ENCODE data around the gene ZMYM1.
A peak's percentile ranks its signal among the peaks of the same experiment; 100 is the strongest.

ZMYM1 gene

DNA sequence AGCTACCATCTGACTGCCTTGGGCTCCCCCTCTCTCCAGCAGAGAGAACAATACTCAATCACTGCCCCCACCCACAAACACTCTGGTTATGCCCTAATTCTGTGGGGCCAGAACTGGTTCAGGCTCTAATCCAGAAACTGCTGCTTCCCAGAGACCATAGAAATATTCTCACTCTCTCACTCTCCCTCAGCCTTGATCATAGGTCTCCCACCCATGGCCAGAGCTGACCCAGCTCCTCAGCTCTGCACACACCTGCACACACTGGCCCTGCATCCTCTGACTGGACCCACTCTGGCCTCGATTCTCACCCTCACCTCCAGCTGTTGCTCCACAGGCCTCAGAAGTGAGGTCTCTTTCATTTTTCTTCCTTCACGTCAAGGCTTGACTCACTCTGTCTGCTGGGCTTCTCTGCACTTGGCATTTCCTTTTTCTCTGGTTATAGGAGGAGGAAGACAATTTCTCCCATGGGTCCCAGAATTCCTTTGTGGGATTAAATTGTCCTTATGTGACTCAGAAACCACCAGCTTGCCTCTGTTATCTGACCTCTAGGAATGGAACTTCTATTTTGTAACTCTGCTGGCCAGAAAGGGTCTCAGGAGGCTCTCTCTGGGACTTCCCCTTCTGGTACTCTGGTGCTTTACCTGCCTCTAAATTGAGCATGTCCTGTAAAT, 31.9 kb upstream of the ZMYM1 start:
- no peak for TF ChIP-seq ZC3H10 (CRISPR knock-in tag; IDR thresholded peaks at IDR 0.05)
- TF ChIP-seq, protein P1, sequence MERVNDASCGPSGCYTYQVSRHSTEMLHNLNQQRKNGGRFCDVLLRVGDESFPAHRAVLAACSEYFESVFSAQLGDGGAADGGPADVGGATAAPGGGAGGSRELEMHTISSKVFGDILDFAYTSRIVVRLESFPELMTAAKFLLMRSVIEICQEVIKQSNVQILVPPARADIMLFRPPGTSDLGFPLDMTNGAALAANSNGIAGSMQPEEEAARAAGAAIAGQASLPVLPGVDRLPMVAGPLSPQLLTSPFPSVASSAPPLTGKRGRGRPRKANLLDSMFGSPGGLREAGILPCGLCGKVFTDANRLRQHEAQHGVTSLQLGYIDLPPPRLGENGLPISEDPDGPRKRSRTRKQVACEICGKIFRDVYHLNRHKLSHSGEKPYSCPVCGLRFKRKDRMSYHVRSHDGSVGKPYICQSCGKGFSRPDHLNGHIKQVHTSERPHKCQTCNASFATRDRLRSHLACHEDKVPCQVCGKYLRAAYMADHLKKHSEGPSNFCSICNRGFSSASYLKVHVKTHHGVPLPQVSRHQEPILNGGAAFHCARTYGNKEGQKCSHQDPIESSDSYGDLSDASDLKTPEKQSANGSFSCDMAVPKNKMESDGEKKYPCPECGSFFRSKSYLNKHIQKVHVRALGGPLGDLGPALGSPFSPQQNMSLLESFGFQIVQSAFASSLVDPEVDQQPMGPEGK (CRISPR knock-in tag; IDR thresholded peaks at IDR 0.05; ENCODE audit: borderline replicate concordance): no peak
- TF ChIP-seq ZNF70 (CRISPR knock-in tag; IDR thresholded peaks at IDR 0.05): no peak
- no peak for TF ChIP-seq SNAI2 (CRISPR knock-in tag; IDR thresholded peaks at IDR 0.05)
- TF ChIP-seq, protein P2, sequence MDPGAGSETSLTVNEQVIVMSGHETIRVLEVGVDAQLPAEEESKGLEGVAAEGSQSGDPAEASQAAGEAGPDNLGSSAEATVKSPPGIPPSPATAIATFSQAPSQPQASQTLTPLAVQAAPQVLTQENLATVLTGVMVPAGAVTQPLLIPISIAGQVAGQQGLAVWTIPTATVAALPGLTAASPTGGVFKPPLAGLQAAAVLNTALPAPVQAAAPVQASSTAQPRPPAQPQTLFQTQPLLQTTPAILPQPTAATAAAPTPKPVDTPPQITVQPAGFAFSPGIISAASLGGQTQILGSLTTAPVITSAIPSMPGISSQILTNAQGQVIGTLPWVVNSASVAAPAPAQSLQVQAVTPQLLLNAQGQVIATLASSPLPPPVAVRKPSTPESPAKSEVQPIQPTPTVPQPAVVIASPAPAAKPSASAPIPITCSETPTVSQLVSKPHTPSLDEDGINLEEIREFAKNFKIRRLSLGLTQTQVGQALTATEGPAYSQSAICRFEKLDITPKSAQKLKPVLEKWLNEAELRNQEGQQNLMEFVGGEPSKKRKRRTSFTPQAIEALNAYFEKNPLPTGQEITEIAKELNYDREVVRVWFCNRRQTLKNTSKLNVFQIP (CRISPR knock-in tag; IDR thresholded peaks at IDR 0.05; ENCODE audit: borderline replicate concordance, low read depth): no peak
- TF ChIP-seq GLIS3 (CRISPR knock-in tag; IDR thresholded peaks at IDR 0.05): no peak
- TF ChIP-seq PPARA (CRISPR knock-in tag; IDR thresholded peaks at IDR 0.05; ENCODE audit: borderline replicate concordance): no peak
- TF ChIP-seq, protein P3, sequence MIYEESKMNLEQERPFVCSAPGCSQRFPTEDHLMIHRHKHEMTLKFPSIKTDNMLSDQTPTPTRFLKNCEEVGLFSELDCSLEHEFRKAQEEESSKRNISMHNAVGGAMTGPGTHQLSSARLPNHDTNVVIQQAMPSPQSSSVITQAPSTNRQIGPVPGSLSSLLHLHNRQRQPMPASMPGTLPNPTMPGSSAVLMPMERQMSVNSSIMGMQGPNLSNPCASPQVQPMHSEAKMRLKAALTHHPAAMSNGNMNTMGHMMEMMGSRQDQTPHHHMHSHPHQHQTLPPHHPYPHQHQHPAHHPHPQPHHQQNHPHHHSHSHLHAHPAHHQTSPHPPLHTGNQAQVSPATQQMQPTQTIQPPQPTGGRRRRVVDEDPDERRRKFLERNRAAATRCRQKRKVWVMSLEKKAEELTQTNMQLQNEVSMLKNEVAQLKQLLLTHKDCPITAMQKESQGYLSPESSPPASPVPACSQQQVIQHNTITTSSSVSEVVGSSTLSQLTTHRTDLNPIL (CRISPR knock-in tag; IDR thresholded peaks at IDR 0.05; ENCODE audit: low read depth): no peak
- no peak for TF ChIP-seq BACH2 (CRISPR knock-in tag; IDR thresholded peaks at IDR 0.05; ENCODE audit: borderline replicate concordance)
- TF ChIP-seq ESRRG (CRISPR knock-in tag; IDR thresholded peaks at IDR 0.05): no peak
- TF ChIP-seq ISL1 (CRISPR knock-in tag; IDR thresholded peaks at IDR 0.05): no peak
- no peak for TF ChIP-seq CSDC2 (CRISPR knock-in tag; IDR thresholded peaks at IDR 0.05)
- TF ChIP-seq OSR1 (CRISPR knock-in tag; IDR thresholded peaks at IDR 0.05): no peak
- TF ChIP-seq ZNF8 (CRISPR knock-in tag; IDR thresholded peaks at IDR 0.05): no peak
- TF ChIP-seq, protein P4, sequence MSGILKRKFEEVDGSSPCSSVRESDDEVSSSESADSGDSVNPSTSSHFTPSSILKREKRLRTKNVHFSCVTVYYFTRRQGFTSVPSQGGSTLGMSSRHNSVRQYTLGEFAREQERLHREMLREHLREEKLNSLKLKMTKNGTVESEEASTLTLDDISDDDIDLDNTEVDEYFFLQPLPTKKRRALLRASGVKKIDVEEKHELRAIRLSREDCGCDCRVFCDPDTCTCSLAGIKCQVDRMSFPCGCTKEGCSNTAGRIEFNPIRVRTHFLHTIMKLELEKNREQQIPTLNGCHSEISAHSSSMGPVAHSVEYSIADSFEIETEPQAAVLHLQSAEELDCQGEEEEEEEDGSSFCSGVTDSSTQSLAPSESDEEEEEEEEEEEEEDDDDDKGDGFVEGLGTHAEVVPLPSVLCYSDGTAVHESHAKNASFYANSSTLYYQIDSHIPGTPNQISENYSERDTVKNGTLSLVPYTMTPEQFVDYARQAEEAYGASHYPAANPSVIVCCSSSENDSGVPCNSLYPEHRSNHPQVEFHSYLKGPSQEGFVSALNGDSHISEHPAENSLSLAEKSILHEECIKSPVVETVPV (CRISPR knock-in tag; IDR thresholded peaks at IDR 0.05): no peak
- no peak for TF ChIP-seq RARB (CRISPR knock-in tag; IDR thresholded peaks at IDR 0.05)
- TF ChIP-seq ZFP30 (CRISPR knock-in tag; IDR thresholded peaks at IDR 0.05): no peak
- no peak for TF ChIP-seq ARNTL (CRISPR knock-in tag; IDR thresholded peaks at IDR 0.05; ENCODE audit: borderline replicate concordance, low read depth)
- no peak for TF ChIP-seq TOX (CRISPR knock-in tag; IDR thresholded peaks at IDR 0.05; ENCODE audit: borderline replicate concordance)
- peak; percentile 83 for ATAC-seq

DNA sequence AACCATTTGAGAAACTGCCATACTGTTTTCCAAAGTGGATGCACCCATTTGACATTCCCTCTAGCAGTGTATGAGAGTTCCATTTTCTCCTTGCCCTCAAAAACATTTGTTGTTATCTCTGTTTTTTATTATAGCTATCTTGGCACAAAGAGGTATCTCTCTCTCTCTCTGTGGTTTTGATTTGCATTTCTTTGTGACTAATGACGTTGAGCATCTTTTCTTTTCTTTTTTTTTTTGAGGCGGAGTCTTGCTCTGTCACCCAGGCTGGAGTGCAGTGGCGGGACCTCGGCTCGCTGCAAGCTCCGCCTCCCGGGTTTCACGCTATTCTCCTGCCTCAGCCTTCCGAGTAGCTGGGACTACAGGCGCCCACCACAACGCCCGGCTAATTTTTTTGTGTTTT, 30.1 kb upstream of the ZMYM1 start:
- TF ChIP-seq OSR1 (CRISPR knock-in tag; IDR thresholded peaks at IDR 0.05): no peak
- TF ChIP-seq, protein P2 (CRISPR knock-in tag; IDR thresholded peaks at IDR 0.05; ENCODE audit: borderline replicate concordance, low read depth): no peak
- TF ChIP-seq, protein P4 (CRISPR knock-in tag; IDR thresholded peaks at IDR 0.05): no peak
- TF ChIP-seq, protein P3 (CRISPR knock-in tag; IDR thresholded peaks at IDR 0.05; ENCODE audit: low read depth): no peak
- no peak for TF ChIP-seq ZNF565 (CRISPR knock-in tag; conservative IDR thresholded peaks at IDR 0.05; ENCODE audit: low read depth)
- TF ChIP-seq ZFP30 (CRISPR knock-in tag; IDR thresholded peaks at IDR 0.05): no peak
- no peak for TF ChIP-seq ZC3H10 (CRISPR knock-in tag; IDR thresholded peaks at IDR 0.05)
- TF ChIP-seq RARB (CRISPR knock-in tag; IDR thresholded peaks at IDR 0.05): no peak
- TF ChIP-seq SNAI2 (CRISPR knock-in tag; IDR thresholded peaks at IDR 0.05): no peak
- ATAC-seq: no peak
